Transverse colon (tissue), 4 donors: ENCODE measurements around the gene NCAPG.

Source experiments
- EP300 ChIP-seq: sonication (generic); formaldehyde crosslinking; IDR thresholded peaks from one replicate; pipeline ENCODE4 v1.6.1; 2017; ENCODE audit warnings: antibody characterized with exemption, low read depth
- POLR2A ChIP-seq: fragments of 450-650 bp; IDR thresholded peaks from one replicate; pipeline ENCODE4 v1.6.1; 2016; ENCODE audit warnings: antibody characterized with exemption, mild to moderate bottlenecking, moderate library complexity
- POLR2AphosphoS5 ChIP-seq, 3 donors: sonication (generic); formaldehyde crosslinking; IDR thresholded peaks; one replicate each; pipeline ENCODE4 v1.6.1; 2016; ENCODE audit warnings: antibody characterized with exemption in 3 of 3
- TF ChIP-seq, protein P1 (sequence below), 5 experiments: fragments of 200-600 bp in 3 of 5; fragments of 450-650 bp in 2 of 5; sonication (generic) in 3 of 5; IDR thresholded peaks; 1 replicate in 2 of 5; 2 replicates in 3 of 5; pipeline ENCODE4 v1.5.1; 2016 to 2017; ENCODE audit warnings: antibody characterized with exemption in 5 of 5, inconsistent platforms in 3 of 5, mild to moderate bottlenecking in 2 of 5, moderate library complexity in 1 of 5

DNA sequence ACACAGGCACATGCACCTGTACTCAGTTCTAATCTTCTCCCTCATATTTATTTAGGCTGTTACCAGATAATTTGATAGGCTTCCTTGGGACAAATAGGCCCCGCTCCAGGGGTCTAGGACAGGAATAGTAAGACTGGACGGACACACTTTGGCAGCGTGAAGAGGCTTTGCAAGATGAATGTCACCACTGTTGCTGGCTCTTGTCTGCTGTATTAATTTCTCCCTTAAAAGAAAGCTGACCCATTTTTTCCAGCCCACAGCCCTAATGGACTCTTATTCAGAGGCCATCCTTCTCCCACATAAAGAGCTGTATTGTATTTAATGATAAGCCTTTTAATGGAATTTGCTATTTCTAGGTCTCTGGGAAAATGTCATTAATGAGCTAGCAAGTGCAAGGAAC is 47.4 kb upstream of the NCAPG start:
- TF ChIP-seq POLR2A = no peak
- TF ChIP-seq, protein P1, sequence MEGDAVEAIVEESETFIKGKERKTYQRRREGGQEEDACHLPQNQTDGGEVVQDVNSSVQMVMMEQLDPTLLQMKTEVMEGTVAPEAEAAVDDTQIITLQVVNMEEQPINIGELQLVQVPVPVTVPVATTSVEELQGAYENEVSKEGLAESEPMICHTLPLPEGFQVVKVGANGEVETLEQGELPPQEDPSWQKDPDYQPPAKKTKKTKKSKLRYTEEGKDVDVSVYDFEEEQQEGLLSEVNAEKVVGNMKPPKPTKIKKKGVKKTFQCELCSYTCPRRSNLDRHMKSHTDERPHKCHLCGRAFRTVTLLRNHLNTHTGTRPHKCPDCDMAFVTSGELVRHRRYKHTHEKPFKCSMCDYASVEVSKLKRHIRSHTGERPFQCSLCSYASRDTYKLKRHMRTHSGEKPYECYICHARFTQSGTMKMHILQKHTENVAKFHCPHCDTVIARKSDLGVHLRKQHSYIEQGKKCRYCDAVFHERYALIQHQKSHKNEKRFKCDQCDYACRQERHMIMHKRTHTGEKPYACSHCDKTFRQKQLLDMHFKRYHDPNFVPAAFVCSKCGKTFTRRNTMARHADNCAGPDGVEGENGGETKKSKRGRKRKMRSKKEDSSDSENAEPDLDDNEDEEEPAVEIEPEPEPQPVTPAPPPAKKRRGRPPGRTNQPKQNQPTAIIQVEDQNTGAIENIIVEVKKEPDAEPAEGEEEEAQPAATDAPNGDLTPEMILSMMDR (IDR thresholded peaks at IDR 0.05) = no peak
- TF ChIP-seq POLR2AphosphoS5 (IDR thresholded peaks at IDR 0.05) = no peak
- no peak for TF ChIP-seq EP300
